ENCODE results near the gene EFCAB5.

DNA sequence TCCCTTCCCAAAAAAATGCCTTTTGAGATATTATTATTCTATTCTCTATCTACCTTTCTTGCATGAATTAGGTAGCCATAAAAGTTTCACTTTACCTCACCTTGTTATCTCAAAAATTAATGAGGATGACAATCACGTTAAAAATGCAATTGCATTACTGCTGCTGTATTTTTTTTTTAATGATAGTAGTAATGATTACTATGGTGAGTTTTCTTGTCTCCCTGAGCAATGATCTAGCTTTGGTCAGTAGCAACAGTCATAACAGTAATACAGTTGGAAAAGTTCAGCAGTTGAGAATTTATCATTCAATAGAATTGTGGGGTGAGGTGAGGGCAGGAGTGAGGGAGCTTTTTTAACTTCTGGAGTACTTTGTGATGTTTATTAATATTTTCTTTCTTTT is at the start of gene EFCAB5:
- TF ChIP-seq HNRNPUL1 (IDR thresholded peaks at IDR 0.05; ENCODE audit: low read depth, low read length) = no peak
- TF ChIP-seq, protein P1, sequence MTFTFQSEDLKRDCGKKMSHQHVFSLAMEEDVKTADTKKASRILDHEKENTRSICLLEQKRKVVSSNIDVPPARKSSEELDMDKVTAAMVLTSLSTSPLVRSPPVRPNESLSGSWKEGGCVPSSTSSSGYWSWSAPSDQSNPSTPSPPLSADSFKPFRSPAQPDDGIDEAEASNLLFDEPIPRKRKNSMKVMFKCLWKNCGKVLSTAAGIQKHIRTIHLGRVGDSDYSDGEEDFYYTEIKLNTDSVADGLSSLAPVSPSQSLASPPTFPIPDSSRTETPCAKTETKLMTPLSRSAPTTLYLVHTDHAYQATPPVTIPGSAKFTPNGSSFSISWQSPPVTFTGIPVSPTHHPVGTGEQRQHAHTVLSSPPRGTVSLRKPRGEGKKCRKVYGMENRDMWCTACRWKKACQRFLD (CRISPR knock-in tag; IDR thresholded peaks at IDR 0.05; ENCODE audit: borderline replicate concordance) = no peak
- no peak for TF ChIP-seq ZNF766 (CRISPR knock-in tag; IDR thresholded peaks at IDR 0.05; ENCODE audit: borderline replicate concordance)
- TF ChIP-seq CHCHD3 (CRISPR knock-in tag; IDR thresholded peaks at IDR 0.05) = no peak
- no peak for TF ChIP-seq ZZZ3 (CRISPR knock-in tag; IDR thresholded peaks at IDR 0.05; ENCODE audit: borderline replicate concordance)
- TF ChIP-seq, protein P2, sequence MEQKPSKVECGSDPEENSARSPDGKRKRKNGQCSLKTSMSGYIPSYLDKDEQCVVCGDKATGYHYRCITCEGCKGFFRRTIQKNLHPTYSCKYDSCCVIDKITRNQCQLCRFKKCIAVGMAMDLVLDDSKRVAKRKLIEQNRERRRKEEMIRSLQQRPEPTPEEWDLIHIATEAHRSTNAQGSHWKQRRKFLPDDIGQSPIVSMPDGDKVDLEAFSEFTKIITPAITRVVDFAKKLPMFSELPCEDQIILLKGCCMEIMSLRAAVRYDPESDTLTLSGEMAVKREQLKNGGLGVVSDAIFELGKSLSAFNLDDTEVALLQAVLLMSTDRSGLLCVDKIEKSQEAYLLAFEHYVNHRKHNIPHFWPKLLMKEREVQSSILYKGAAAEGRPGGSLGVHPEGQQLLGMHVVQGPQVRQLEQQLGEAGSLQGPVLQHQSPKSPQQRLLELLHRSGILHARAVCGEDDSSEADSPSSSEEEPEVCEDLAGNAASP (CRISPR knock-in tag; IDR thresholded peaks at IDR 0.05; ENCODE audit: borderline replicate concordance) = no peak
- TF ChIP-seq, protein P3, sequence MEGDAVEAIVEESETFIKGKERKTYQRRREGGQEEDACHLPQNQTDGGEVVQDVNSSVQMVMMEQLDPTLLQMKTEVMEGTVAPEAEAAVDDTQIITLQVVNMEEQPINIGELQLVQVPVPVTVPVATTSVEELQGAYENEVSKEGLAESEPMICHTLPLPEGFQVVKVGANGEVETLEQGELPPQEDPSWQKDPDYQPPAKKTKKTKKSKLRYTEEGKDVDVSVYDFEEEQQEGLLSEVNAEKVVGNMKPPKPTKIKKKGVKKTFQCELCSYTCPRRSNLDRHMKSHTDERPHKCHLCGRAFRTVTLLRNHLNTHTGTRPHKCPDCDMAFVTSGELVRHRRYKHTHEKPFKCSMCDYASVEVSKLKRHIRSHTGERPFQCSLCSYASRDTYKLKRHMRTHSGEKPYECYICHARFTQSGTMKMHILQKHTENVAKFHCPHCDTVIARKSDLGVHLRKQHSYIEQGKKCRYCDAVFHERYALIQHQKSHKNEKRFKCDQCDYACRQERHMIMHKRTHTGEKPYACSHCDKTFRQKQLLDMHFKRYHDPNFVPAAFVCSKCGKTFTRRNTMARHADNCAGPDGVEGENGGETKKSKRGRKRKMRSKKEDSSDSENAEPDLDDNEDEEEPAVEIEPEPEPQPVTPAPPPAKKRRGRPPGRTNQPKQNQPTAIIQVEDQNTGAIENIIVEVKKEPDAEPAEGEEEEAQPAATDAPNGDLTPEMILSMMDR (CRISPR knock-in tag; IDR thresholded peaks at IDR 0.05) = no peak
- TF ChIP-seq, protein P4, sequence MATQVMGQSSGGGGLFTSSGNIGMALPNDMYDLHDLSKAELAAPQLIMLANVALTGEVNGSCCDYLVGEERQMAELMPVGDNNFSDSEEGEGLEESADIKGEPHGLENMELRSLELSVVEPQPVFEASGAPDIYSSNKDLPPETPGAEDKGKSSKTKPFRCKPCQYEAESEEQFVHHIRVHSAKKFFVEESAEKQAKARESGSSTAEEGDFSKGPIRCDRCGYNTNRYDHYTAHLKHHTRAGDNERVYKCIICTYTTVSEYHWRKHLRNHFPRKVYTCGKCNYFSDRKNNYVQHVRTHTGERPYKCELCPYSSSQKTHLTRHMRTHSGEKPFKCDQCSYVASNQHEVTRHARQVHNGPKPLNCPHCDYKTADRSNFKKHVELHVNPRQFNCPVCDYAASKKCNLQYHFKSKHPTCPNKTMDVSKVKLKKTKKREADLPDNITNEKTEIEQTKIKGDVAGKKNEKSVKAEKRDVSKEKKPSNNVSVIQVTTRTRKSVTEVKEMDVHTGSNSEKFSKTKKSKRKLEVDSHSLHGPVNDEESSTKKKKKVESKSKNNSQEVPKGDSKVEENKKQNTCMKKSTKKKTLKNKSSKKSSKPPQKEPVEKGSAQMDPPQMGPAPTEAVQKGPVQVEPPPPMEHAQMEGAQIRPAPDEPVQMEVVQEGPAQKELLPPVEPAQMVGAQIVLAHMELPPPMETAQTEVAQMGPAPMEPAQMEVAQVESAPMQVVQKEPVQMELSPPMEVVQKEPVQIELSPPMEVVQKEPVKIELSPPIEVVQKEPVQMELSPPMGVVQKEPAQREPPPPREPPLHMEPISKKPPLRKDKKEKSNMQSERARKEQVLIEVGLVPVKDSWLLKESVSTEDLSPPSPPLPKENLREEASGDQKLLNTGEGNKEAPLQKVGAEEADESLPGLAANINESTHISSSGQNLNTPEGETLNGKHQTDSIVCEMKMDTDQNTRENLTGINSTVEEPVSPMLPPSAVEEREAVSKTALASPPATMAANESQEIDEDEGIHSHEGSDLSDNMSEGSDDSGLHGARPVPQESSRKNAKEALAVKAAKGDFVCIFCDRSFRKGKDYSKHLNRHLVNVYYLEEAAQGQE (IDR thresholded peaks at IDR 0.05; ENCODE audit: borderline replicate concordance in 1 of 2, low read depth in 1 of 2, low read length in 2 of 2) = no peak
